K562 (cell line): ENCODE results near the gene KCND2. TPM values are rescaled to one million over a fixed set of nuclear protein-coding genes. Genes with fewer than 3 reads are reported as not detected.
A peak's percentile ranks its signal among the peaks of the same experiment; 100 is the strongest.

Experiments
- CTBP1 ChIP-seq: fragments of 450-650 bp; IDR thresholded peaks from 2 replicates; pipeline ENCODE4 v1.6.1; 2016; ENCODE audit warnings: borderline replicate concordance
- CTCFL ChIP-seq: IDR thresholded peaks from 2 replicates; pipeline ENCODE4 v1.6.1; 2011; ENCODE audit warnings: borderline replicate concordance, low read depth, mild to moderate bottlenecking, moderate library complexity, low read length; ENCODE audit not compliant: insufficient read depth, poor library complexity, severe bottlenecking
- HNRNPLL ChIP-seq: fragments of 200-400 bp; formaldehyde crosslinking; IDR thresholded peaks from 2 replicates; pipeline ENCODE4 v1.6.1; 2017; ENCODE audit warnings: low read length, low read depth, mild to moderate bottlenecking; ENCODE audit not compliant: poor library complexity, severe bottlenecking
- JUND ChIP-seq, 2 experiments: IDR thresholded peaks; 2 replicates in 1 of 2; 3 replicates in 1 of 2; pipeline ENCODE4 v1.6.1; 2011; ENCODE audit warnings: borderline replicate concordance in 2 of 2, low read depth in 2 of 2, low read length in 2 of 2, improper control_type of control experiment in 1 of 2, missing biosample characterization in 1 of 2, missing genetic modification characterization in 1 of 2, missing genetic modification reagents in 1 of 2
- POLR2A ChIP-seq: fragments of 450-650 bp; conservative IDR thresholded peaks from 2 replicates; pipeline ENCODE4 v1.6.1; 2016
- POLR2AphosphoS2 ChIP-seq: IDR thresholded peaks from 2 replicates; pipeline ENCODE4 v1.6.1; 2012; ENCODE audit warnings: low read length, improper control_type of control experiment
- RAD21 ChIP-seq, 2 experiments: fragments of 250-450 bp in 1 of 2; fragments of 450-650 bp in 1 of 2; sonication (Bioruptor Pico) in 1 of 2; formaldehyde crosslinking in 1 of 2; IDR thresholded peaks in 1 of 2; conservative IDR thresholded peaks in 1 of 2; 2 replicates each; pipeline versions ENCODE4 v1.4.0 to v1.8.0; 2020 to 2022; ENCODE audit warnings: mild to moderate bottlenecking in 2 of 2, moderate library complexity in 1 of 2
- SMC3 ChIP-seq: conservative IDR thresholded peaks from 2 replicates; pipeline ENCODE4 v1.6.1; 2011; ENCODE audit warnings: low read depth, low read length, improper control_type of control experiment; ENCODE audit not compliant: insufficient read depth
- XRCC4 ChIP-seq: IDR thresholded peaks from one replicate; pipeline ENCODE4 v1.6.1; 2011; ENCODE audit not compliant: insufficient read depth, insufficient read length; ENCODE audit errors: extremely low read depth
- XRCC5 ChIP-seq: fragments of 200-400 bp; formaldehyde crosslinking; IDR thresholded peaks from 2 replicates; pipeline ENCODE4 v1.6.1; 2017; ENCODE audit warnings: low read depth, mild to moderate bottlenecking, low read length
- ZNF23 ChIP-seq: fragments of 250-450 bp; sonication (Bioruptor Pico); IDR thresholded peaks from 2 replicates; pipeline ENCODE4 v1.4.0; 2020; ENCODE audit warnings: mild to moderate bottlenecking
- ZNF407 ChIP-seq: fragments of 450-650 bp; IDR thresholded peaks from 2 replicates; pipeline ENCODE4 v1.6.1; 2016; ENCODE audit warnings: low read depth
- polyA plus RNA-seq, 8 experiments: library from polyadenylated mRNA; depleted of rRNA in 4 of 8; stranded (reverse) in 5 of 8; unstranded in 3 of 8; fragments of >200 nt; fragmentation: Nextera tagmentation in 2 of 8; fragmentation: Illumina TruSeq in 1 of 8; extraction: Ambion mirVana in 2 of 8; extraction: Trizol in 1 of 8; gene quantifications; 2 replicates each; pipeline versions ENCODE4 v1.2.1 to v1.2.3, GENCODE V29; 2011 to 2014; ENCODE audit warnings: inconsistent platforms in 1 of 8, missing spikeins in 1 of 8
- total RNA-seq, 7 experiments: library from RNA; depleted of rRNA in 6 of 7; stranded (reverse); fragments of >200 nt in 6 of 7; fragmentation: Illumina TruSeq in 2 of 7; extraction: Trizol in 2 of 7; gene quantifications; 2 replicates each; pipeline versions ENCODE4 v1.2.1 to v1.2.3, GENCODE V29; 2011 to 2021; ENCODE audit warnings: low replicate concordance in 1 of 7
- TF ChIP-seq, protein P1 (sequence below): sonication (generic); formaldehyde crosslinking; IDR thresholded peaks from 2 replicates; pipeline ENCODE4 v1.8.1; 2023; ENCODE audit warnings: mild to moderate bottlenecking, missing genetic modification reagents, moderate library complexity

KCND2 gene
- total and polyA plus RNA-seq, 9 of the 15 experiments (the other 6 are each of a cell fraction or from before 2014, with no cell fraction given) = 0.03 to 0.12 TPM; not detected in 7

GRCh38 chr7:120792091-120792860, 519.3 kb downstream of the KCND2 start (continued):
- TF ChIP-seq JUND (IDR thresholded peaks at IDR 0.05; ENCODE audit: borderline replicate concordance, low read depth, low read length) (peak; percentile 46), JUND (tag; IDR thresholded peaks at IDR 0.05; ENCODE audit: borderline replicate concordance, low read depth, low read length) (no peak; the same call in 2 of the 3 replicates), CTBP1 (0 out of 2 replicates have a peak, but pooled peaks have one; percentile 15), ZNF23 (CRISPR knock-in tag) (no peak), RAD21 (CRISPR knock-in tag; conservative IDR thresholded peaks at IDR 0.05 in 1 of 2, IDR thresholded peaks at IDR 0.05 in 1 of 2) (peak; percentile 77 to 92), POLR2AphosphoS2 (no peak), HNRNPLL (peak; percentile 27), CTCFL (peak; percentile 58), SMC3 (peak; percentile 98), POLR2A (no peak), XRCC4 (no peak), XRCC5 (peak; percentile 92), ZNF407 (no peak)
- TF ChIP-seq, protein P1, sequence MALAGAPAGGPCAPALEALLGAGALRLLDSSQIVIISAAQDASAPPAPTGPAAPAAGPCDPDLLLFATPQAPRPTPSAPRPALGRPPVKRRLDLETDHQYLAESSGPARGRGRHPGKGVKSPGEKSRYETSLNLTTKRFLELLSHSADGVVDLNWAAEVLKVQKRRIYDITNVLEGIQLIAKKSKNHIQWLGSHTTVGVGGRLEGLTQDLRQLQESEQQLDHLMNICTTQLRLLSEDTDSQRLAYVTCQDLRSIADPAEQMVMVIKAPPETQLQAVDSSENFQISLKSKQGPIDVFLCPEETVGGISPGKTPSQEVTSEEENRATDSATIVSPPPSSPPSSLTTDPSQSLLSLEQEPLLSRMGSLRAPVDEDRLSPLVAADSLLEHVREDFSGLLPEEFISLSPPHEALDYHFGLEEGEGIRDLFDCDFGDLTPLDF (CRISPR knock-in tag) = 0 out of 2 replicates have a peak, but pooled peaks have one; percentile 40
